GM12801 (cell line): ENCODE measurements around the gene L3MBTL2.

Source experiments
- CTCF ChIP-seq: IDR thresholded peaks from one replicate; pipeline ENCODE4 v1.5.1; 2011; ENCODE audit warnings: control low read depth; ENCODE audit not compliant: insufficient read length; ENCODE audit errors: extremely low read depth

Gene L3MBTL2

GRCh38 chr22:41217553-41218157, 12.5 kb downstream of the L3MBTL2 start:
- no peak for TF ChIP-seq CTCF

- no peak for TF ChIP-seq CTCF
Measured at GRCh38 chr22:41222846-41223507, 17.9 kb downstream of the L3MBTL2 start.

GRCh38 chr22:41223535-41223934, 18.4 kb downstream of the L3MBTL2 start:
- no peak for TF ChIP-seq CTCF

GRCh38 chr22:41226723-41227655, 21.9 kb downstream of the L3MBTL2 start:
- TF ChIP-seq CTCF: no peak

GRCh38 chr22:41229215-41229614, 24.1 kb downstream of the L3MBTL2 start:
- TF ChIP-seq CTCF: no peak

- TF ChIP-seq CTCF: no peak
Measured at GRCh38 chr22:41229730-41230400, 24.8 kb downstream of the L3MBTL2 start.

GRCh38 chr22:41230401-41230785, 25.3 kb downstream of the L3MBTL2 start:
- no peak for TF ChIP-seq CTCF
